GM12891 (cell line): ENCODE data around the gene C2.

Experiments used
- POLR2AphosphoS5 ChIP-seq: IDR thresholded peaks from 2 replicates; pipeline ENCODE4 v1.6.1; 2011; ENCODE audit warnings: low read depth, low read length, control low read depth
- TAF1 ChIP-seq: IDR thresholded peaks from 2 replicates; pipeline ENCODE4 v1.6.1; 2011; ENCODE audit warnings: low read depth, low read length, control low read depth

DNA sequence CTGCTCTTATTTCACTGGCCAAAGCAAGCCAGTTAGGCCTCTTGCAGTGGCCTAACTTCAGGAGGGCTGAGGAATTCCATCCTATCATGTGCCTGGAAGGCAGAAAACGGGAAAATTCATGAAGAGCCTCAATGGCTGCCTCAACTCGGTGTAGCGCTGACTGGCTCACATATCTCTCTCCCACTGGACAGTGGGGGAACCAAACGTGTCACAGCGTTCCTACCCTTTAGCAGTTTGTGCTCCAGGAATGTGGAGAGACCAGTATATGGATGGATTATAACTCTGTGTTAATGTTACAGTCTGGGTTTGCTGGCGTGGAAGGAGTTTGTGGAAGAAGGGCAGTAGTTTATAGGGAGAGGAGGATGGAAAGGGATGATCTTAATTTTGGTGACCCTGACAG is 11.8 kb upstream of the C2 start:
- TF ChIP-seq TAF1 (no peak), POLR2AphosphoS5 (no peak)
